HG02981 (cell line): ENCODE results near the gene IFIT3.
"Not testable (repeated sequence)": the region's sequence is repeated elsewhere in the genome, so short reads cannot be mapped to it uniquely, and the experiment has no call there.

Experiments used
- ATAC-seq: cut with Tn5 transposase; IDR thresholded peaks from one replicate; pipeline ENCODE4 v1.9.1; 2021; ENCODE audit warnings: mild to moderate bottlenecking, moderate library complexity; ENCODE audit not compliant: unreplicated experiment

IFIT3 gene

DNA sequence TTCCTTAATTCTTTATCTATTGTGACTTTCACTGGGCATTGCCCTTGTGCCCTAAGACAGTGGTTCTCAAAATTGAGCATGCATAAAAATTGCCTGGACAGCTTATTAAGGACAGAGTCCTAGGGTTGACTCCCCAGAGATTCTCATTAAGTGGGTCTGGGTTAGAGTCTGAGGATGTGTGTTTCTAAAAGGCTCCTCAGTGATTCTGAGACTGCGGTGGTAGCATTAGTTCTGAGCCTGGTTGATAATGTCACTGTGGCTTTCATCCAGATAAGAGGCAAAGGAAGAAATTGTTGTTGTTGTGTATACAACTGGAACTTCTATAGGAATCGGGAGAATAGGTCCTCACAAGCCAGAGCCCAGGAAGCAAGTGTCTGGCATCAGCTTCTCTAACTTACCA lies 24.6 kb upstream of the IFIT3 start:
- no peak for ATAC-seq

DNA sequence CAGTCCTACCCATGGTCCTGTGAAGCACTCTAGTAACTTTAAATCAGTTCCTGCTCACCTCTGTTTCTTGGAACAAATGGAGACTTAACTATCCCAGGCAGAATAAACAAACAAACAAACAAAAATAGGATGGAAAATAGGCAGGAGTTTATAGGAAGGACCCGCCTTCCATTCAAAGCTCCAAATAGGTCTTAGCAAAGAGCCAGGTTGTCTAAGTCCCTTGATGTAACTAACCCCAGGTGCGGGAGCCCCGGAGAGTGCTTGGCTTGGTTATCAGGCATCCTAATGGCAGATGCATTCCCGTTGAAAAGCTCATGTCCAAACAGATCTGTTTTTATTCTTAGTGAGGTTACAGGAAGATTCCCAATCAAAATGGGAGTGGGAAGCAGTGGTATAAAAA lies 23.8 kb upstream of the IFIT3 start:
- no peak for ATAC-seq

DNA sequence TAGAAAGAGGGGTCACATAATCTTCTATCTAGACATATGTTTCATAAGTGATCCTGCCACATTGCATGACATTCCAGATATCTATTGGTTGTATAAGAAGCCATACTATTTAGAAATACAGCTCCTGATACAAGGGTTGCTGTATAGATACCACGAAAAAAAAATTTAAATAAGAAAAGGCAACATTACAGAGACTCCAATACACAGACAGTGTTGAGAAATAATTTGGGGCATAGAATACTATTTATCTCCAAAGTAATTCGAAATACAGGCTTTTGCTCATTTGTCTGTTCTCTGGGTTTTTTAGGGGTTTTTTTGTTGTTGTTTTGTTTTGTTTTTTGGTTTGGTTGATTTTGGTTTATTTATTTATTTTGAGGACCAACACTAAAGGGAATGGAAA lies 23.4 kb upstream of the IFIT3 start:
- no peak for ATAC-seq

DNA sequence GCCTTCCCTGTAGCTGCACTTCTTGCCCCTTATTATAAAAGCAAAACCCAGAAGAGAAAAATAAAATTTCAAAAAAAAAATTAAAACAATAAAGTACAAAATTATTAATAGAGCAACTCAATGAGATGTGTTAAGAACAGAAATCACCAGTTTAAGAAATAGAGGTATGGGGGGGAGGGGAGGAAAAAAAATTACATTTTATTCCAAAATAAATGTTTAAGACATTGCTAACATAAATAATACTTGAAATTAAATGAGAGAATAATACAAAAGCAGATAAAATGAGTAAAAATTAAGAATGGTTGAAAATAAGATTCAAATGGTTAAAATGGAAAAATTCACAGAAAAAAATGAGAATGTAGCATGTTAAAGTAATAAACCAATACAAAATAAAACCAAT lies 22.9 kb upstream of the IFIT3 start:
- no peak for ATAC-seq

DNA sequence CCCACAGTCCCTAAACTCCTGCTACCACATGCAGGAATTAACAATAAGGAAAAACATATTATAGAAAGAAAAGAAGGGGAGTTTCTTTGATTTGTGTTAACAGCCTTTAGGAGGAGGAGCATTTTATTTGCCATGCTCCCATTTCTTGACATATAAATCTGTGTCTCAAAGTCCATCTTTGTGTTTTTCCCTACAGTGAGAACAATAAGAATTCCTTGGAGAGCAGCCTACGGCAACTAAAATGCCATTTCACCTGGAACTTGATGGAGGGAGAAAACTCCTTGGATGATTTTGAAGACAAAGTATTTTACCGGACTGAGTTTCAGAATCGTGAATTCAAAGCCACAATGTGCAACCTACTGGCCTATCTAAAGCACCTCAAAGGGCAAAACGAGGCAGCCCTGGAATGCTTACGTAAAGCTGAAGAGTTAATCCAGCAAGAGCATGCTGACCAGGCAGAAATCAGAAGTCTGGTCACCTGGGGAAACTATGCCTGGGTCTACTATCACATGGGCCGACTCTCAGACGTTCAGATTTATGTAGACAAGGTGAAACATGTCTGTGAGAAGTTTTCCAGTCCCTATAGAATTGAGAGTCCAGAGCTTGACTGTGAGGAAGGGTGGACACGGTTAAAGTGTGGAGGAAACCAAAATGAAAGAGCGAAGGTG lies 21.9 kb upstream of the IFIT3 start:
- no peak for ATAC-seq

DNA sequence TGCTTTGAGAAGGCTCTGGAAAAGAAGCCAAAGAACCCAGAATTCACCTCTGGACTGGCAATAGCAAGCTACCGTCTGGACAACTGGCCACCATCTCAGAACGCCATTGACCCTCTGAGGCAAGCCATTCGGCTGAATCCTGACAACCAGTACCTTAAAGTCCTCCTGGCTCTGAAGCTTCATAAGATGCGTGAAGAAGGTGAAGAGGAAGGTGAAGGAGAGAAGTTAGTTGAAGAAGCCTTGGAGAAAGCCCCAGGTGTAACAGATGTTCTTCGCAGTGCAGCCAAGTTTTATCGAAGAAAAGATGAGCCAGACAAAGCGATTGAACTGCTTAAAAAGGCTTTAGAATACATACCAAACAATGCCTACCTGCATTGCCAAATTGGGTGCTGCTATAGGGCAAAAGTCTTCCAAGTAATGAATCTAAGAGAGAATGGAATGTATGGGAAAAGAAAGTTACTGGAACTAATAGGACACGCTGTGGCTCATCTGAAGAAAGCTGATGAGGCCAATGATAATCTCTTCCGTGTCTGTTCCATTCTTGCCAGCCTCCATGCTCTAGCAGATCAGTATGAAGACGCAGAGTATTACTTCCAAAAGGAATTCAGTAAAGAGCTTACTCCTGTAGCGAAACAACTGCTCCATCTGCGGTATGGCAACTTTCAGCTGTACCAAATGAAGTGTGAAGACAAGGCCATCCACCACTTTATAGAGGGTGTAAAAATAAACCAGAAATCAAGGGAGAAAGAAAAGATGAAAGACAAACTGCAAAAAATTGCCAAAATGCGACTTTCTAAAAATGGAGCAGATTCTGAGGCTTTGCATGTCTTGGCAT lies 21.1 kb upstream of the IFIT3 start:
- ATAC-seq = no peak

DNA sequence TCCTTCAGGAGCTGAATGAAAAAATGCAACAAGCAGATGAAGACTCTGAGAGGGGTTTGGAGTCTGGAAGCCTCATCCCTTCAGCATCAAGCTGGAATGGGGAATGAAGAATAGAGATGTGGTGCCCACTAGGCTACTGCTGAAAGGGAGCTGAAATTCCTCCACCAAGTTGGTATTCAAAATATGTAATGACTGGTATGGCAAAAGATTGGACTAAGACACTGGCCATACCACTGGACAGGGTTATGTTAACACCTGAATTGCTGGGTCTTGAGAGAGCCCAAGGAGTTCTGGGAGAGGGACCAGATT lies 20.6 kb upstream of the IFIT3 start:
- ATAC-seq = no peak

DNA sequence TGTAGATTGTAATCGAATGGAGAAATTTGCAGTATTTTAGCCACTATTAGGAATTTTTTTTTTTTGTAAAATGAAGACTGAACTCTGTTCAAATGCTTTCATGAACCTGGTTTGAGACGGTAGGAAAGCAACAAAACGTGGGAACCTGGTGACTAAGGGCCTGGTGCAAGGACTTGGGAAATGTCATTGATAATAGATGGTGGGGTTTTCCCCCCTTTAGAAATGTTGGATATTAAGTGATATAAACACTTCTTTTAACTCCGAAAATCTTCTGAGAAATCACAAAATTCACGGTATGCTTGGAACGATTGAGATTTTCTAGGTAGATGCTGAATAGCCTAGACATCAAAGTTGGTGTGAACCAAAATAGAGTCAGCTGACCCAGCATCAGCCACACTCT lies 19.5 kb upstream of the IFIT3 start:
- ATAC-seq = no peak

DNA sequence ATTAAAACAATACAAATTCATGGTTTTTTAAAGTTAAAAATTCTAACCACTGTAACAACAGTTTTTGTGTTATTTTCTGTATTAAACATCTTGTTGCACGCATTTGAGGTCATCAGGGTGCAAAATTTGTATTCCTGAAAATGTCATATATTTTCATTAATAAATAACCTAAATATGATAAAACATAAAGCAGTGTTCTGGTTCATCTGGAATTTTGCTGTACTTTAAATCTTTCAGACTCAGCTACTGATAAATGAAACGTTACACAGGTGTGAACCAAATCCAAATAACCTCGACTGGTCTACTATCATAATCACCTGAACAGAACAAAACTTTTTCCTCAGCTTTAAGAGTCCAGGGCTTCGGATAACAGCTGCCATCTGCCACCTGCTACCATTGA lies 19.1 kb upstream of the IFIT3 start:
- no peak for ATAC-seq

DNA sequence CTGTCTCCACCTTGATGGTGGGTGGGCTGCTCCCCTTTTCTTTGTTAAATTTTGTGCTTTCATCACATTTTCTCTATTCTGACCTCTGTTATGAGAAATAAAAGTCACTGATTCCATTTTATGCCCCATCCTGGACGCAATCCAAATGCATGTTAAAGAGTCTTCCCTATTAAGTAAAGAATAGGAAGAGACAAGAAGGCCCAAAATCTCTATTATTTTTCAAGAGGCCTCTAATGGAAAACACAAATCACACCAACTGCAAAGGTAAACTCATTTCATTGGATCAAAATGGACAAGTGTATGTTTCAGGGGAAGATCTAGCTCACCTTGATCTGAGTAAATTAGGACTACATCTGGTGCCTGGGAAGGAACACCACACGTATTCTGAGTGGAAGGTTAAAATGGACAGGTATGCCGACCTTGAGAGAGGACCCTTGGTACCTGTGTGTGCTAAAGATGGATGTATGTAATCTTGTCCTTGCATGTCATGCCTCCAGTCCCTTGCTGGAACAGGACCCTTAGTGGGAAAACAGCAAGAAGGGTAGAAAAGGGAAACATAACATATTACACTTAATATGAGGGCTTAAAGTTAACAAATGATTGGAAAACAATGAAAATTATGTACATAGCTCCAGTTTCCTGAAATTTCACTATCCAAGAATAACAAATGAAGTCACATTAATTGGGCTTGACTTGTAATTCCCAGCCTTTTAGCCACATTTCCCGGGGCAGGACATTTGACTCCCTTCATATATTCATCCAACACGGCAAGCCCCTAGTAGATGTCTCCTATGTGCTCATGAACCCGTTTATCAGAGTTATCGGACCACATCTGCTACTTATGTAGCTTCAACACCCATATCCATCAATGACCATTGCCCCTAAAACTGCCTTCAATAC lies 18.4 kb upstream of the IFIT3 start:
- no peak for ATAC-seq

DNA sequence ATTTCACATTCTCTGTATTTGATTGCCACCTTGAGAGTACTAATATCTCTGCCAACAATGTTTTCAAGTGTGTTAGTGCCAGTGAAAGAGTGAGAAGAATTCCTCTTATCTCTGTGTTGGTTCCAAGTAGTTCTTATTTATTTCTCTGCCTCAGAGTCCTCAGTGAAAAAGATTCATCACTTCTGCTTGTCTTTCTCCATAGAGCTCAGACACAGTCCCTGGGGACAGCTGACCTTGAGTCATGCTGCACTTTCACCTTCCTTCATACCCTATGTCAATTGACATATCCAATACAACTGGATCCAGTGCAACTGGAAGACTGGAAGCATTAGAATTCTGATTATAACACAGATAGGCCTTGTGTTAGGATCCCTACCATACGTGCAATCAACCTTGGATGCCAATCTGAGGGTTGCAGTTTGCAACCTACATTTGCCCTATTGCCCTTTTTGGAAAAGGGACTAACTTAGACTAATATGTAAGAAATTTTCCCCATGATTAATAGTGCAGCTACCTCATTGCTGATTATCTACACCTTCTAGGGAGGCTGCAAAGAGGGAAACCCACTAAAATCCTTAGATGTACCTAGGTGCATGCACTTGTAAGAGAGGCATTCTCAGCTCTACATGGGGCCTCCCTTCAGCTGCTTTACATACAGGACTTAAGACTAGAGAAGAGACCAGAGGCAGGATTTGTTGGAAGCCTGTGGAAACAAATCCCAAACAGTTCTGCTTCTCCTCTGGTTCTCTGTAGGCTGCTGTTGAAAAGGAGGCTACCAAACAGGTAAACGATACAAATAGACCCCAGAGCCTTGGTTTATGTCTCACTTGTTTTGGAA lies 17.5 kb upstream of the IFIT3 start:
- ATAC-seq = no peak

DNA sequence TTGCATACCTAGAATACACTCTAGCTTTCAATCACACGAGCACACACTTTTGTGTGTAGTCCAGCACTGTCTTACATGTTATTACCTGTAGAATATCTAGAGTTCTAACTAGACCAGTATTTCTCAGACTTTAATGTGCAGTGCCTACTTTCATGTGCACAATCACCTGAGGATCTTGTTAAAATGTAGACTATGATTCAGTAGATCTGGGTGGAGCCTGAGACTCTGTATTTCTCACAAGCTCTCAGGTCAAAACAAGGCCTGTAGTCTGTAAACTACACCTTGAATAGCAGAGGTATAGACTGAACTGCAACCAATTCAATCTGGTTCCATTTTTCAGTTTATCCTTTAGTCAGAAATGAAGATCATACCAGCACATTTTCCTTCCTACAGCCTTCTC lies 14.8 kb upstream of the IFIT3 start:
- no peak for ATAC-seq

DNA sequence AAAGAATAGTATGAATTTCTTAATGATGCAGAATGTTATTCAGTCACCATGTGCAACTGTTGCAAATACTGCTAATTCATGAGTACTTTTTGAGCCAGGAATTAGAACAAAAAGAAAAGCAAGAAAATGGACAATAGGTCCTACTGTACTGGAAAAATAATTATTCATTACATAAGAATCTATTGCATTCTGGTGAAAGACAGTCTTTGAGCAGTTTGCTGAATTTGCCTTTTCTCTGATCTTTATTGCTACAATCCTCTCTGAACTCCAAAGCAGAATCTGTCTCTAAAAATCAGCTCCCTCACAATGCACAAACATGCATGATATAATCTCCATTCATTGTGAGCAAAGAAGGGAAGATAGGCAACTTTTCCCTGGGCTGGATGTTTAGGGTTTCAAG lies 13.1 kb upstream of the IFIT3 start:
- ATAC-seq = no peak

DNA sequence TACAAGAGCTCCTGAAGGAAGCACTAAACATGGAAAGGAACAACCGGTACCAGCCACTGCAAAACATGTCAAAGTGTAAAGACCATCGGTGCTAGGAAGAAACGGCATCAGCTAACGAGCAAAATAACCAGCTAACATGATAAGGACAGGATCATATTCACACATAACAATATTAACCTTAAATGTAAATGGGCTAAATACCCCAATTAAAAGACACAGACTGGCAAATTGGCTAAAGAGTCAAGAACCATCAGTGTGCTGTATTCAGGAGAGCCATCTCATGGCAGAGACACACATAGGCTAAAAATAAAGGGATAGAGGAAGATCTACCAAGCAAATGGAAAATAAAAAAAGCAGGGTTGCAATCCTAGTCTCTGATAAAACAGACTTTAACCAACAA lies 9.8 kb upstream of the IFIT3 start:
- not testable (repeated sequence) for ATAC-seq

DNA sequence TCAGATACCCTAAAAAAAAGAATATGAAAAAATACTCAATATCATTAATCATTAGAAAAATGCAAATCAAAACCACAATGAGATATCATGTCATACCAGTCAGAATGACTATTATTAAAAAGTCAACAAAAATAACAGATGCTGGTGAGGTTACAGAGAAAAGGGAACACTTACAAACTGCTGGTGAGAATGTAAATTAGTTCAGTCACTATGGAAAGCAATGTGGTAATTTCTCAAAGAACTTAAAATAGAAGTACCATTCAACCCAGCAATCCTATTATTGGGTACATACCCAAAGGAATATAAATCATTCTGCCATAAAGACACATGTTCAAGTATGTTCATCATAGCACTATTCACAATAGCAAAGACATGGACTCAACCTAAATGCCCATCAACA lies 2.7 kb upstream of the IFIT3 start:
- not testable (repeated sequence) for ATAC-seq

DNA sequence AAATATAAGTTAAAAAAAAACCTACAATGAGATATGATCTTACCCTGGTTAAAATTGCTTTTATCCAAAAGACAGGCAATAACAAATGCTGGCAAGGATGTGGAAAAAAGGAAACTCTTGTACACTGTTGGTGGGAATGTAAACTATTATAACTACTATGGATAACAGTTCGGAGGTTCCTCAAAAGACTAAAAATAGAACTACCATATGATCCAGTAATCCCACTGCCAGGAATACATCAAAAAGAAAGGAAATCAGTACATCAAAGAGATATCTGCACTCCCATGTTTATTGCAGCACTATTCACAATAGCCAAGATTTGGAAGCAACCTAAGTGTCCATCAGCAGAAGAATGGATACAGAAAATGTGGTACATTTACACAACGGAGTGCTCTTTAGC lies 1.9 kb upstream of the IFIT3 start:
- not testable (repeated sequence) for ATAC-seq

DNA sequence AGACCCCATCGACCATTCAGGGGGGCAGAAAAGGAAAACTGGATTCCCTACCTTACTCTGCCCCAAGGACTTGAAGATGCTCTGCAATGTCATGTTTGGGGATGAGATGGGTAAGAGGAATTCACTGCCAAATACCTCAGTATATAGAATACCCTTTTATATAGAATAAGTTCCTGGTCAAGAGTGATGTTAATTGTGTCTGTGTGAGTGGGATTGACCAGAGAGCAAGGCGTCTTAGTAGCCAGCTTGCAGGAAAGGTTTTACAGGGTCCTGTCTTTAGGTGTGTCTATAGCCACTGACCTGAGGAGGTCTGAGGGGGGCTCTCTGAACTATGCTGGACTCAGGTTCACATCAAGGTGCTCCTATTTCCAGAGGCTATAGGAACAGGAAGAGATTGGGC lies 1.4 kb downstream of the IFIT3 start:
- ATAC-seq = no peak

DNA sequence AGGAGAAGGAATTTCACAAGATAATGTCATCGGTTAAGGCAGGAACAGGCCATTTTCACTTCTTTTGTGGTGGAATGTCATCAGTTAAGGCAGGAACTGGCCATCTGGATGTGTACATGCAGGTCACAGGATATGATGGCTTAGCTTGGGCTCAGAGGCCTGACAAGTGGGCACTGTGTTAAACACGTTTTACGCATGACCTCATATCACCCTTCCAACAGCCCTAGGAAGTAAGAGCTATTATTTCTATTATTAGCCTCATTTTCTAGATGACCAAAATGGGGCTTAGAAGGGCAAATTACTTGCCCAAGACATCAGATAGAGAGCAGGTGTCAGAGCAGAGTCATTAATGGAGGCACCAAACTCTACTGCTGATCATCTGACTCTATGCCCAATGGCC lies 2.2 kb downstream of the IFIT3 start:
- not testable (repeated sequence) for ATAC-seq

DNA sequence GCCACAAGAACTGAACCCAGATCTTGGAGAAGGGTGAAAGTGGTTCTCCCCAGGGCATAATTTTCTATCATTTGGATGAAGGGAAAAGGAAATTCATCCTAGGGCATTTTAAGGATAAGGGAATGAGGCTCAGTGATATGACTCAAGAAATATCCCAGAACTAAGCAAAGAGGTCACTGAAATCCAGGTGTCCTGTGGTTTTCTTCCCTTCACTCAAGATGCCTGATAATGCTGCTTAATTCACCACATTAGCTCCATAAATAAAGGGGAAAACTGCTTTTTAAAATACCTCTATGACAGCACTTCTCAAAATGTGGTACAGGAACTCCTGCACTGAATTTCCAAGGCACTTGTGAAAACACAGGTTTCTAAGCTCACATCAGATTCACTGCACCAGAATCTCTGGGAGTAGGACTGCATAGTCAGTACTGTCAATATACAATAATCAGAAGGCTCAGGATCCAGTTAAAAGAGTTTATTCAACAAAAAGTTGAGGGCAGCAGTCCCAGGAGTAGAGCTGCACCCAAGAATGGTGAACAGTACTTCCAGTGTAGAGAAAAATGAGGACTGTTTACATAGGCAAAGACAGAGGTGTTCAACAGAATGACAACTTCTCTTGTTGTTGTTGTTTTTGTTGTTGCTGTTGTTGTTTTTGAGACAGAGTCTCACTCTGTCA lies 2.9 kb downstream of the IFIT3 start:
- no peak for ATAC-seq

DNA sequence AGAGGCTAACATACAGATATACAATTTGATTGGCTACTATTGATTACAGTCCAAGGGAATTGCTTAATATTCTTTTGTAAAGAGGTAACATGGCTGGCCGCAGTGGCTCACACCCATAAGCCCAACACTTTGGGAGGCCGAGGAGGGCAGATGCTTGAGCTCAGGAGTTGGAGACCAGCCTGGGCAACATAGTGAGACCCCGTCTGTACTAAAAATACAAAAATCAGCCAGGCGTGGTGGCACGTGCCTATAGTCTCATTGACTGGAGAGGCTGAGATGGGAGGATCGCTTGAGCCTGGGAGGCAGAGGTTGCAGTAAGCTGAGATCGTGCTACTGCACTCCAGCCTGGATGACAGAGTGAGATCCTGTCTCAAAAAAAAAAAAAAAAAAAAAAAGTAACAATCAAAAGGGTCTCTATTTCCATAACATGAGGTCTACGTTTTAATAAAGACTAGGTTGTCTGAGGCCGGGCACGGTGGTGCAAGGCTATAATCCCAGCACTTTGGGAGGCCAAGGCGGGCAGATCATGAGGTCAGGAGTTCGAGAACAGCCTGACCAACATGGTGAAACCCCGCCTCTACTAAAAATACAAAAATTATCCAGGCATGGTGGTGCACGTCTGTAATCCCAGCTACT lies 3.8 kb downstream of the IFIT3 start:
- ATAC-seq = not testable (repeated sequence)
